HCT116 (cell line): Measurements from ENCODE around the gene CAMKK1. TPM values are rescaled to one million over a fixed set of nuclear protein-coding genes. Genes with fewer than 3 reads are reported as not detected.

Experiments used
- ATAC-seq: fragments of 200-7000 bp; cut with Tn5 transposase; 2 replicates; pipeline ENCODE4 v1.9.1; 2020; ENCODE audit warnings: mild to moderate bottlenecking, moderate library complexity
- BruUV-seq: library from RNA; stranded (reverse); fragments of 400-500 nt; replicated peaks from 2 replicates; lab custom pipeline; 2021; lab: Mats Ljungman, UMichigan
- CTCF ChIA-PET: fragments of 300-600 bp; sonication (Branson Sonifier 250); formaldehyde crosslinking; loops from one replicate; lab custom pipeline; 2021; ENCODE audit warnings: antibody characterized with exemption; lab: Charles Lee
- POLR2A ChIA-PET: fragments of 300-600, 350-600 bp; sonication (Branson Sonifier 250); formaldehyde crosslinking; loops from one replicate; lab custom pipeline; 2021; ENCODE audit warnings: antibody characterized with exemption; lab: Charles Lee
- RAD21 ChIA-PET, 2 experiments: fragments of 300-600 bp; sonication (Branson Sonifier 250); formaldehyde crosslinking; loops; one replicate each; lab custom pipeline; 2023; ENCODE audit warnings: low total read pairs in 2 of 2; ENCODE audit not compliant: uncharacterized antibody in 2 of 2, unreplicated experiment in 2 of 2, low non-redundant PET in 1 of 2; lab: Charles Lee
- DNase-seq: peaks from one replicate; pipeline ENCODE4 v3.0.0-alpha.2; 2010; ENCODE audit warnings: low read depth, low spot score
- H2AFZ ChIP-seq: fragments of 200-600 bp; shearing (Covaris generic), sonication (generic); 2 replicates; pipeline ENCODE4 v1.6.1; 2017; ENCODE audit warnings: low read depth, mixed run types, mixed read lengths, antibody characterized with exemption, low read length; ENCODE audit not compliant: poor library complexity, severe bottlenecking
- H3K27ac ChIP-seq: 2 replicates; pipeline ENCODE4 v1.5.1; 2012; ENCODE audit warnings: low read depth, low read length
- H3K27me3 ChIP-seq: fragments of 200-600 bp; sonication (generic); 2 replicates; pipeline ENCODE4 v1.6.1; 2016; ENCODE audit warnings: mixed run types, low read length, mixed read lengths; ENCODE audit not compliant: insufficient read depth
- H3K36me3 ChIP-seq, 2 experiments: fragments of 200-500 bp in 1 of 2; fragments of 200-600 bp in 1 of 2; sonication (Bioruptor generic) in 1 of 2; sonication (generic) in 1 of 2; 2 replicates each; pipeline versions ENCODE4 v1.5.1 to v1.6.1; 2014 to 2016; ENCODE audit warnings: low read length in 2 of 2, inconsistent platforms in 1 of 2, mixed read lengths in 1 of 2, mixed run types in 1 of 2; ENCODE audit not compliant: insufficient read depth in 2 of 2, control insufficient read depth in 1 of 2
- H3K4me1 ChIP-seq, 2 experiments: fragments of 200-600 bp in 1 of 2; sonication (generic) in 1 of 2; 2 replicates each; pipeline versions ENCODE4 v1.5.1 to v1.6.1; 2012 to 2017; ENCODE audit warnings: low read length in 2 of 2, inconsistent platforms in 1 of 2, mild to moderate bottlenecking in 1 of 2, mixed read lengths in 1 of 2, mixed run types in 1 of 2, moderate library complexity in 1 of 2; ENCODE audit not compliant: insufficient read depth in 2 of 2, control insufficient read depth in 1 of 2
- H3K4me2 ChIP-seq: fragments of 200-600 bp; sonication (generic); 2 replicates; pipeline ENCODE4 v1.6.1; 2017; ENCODE audit warnings: mixed run types, low read length, mixed read lengths
- H3K4me3 ChIP-seq, 2 experiments: fragments of 200-600 bp in 1 of 2; sonication (generic) in 1 of 2; replicated peaks in 1 of 2; 2 replicates each; pipeline ENCODE4 v1.5.1; 2011 to 2016; ENCODE audit warnings: low read length in 2 of 2, control low read depth in 1 of 2, low read depth in 1 of 2, mild to moderate bottlenecking in 1 of 2, mixed read lengths in 1 of 2, mixed run types in 1 of 2
- H3K79me2 ChIP-seq: fragments of 200-600 bp; sonication (generic); 2 replicates; pipeline ENCODE4 v1.6.1; 2017; ENCODE audit warnings: mild to moderate bottlenecking, mixed run types, low read length, moderate library complexity, mixed read lengths; ENCODE audit not compliant: insufficient read depth
- H3K9ac ChIP-seq: fragments of 200-600 bp; sonication (generic); 2 replicates; pipeline ENCODE4 v1.6.1; 2016; ENCODE audit warnings: low read length, mixed read lengths
- H3K9me2 ChIP-seq: fragments of 200-600 bp; sonication (generic), shearing (Covaris generic); 2 replicates; pipeline ENCODE4 v1.6.1; 2017; ENCODE audit warnings: mixed run types, mild to moderate bottlenecking, moderate library complexity; ENCODE audit not compliant: insufficient read depth
- H3K9me3 ChIP-seq, 2 experiments: fragments of 200-500 bp in 1 of 2; fragments of 200-600 bp in 1 of 2; sonication (Bioruptor generic) in 1 of 2; sonication (generic) in 1 of 2; 2 replicates each; pipeline ENCODE4 v1.6.1; 2014 to 2017; ENCODE audit warnings: low read length in 2 of 2, mixed read lengths in 2 of 2, inconsistent platforms in 1 of 2, low read depth in 1 of 2, mild to moderate bottlenecking in 1 of 2, mixed run types in 1 of 2, moderate library complexity in 1 of 2; ENCODE audit not compliant: control insufficient read depth in 1 of 2, insufficient read depth in 1 of 2
- H4K20me1 ChIP-seq: fragments of 200-600 bp; sonication (generic), shearing (Covaris generic); 2 replicates; pipeline ENCODE4 v1.6.1; 2017; ENCODE audit warnings: mixed run types, mild to moderate bottlenecking, moderate library complexity; ENCODE audit not compliant: insufficient read depth
- CEBPB ChIP-seq: IDR thresholded peaks from 2 replicates; pipeline ENCODE4 v1.6.1; 2012; ENCODE audit warnings: low read depth
- EGR1 ChIP-seq: IDR thresholded peaks from 2 replicates; pipeline ENCODE4 v1.6.1; 2012; ENCODE audit warnings: low read depth
- EZH2 ChIP-seq: fragments of 200-600 bp; sonication (generic); IDR thresholded peaks from 2 replicates; pipeline ENCODE4 v1.6.1; 2017; ENCODE audit warnings: antibody characterized with exemption, mixed run types
- FOSL1 ChIP-seq: IDR thresholded peaks from 2 replicates; pipeline ENCODE4 v1.6.1; 2012; ENCODE audit warnings: low read depth
- POLR2AphosphoS5 ChIP-seq: IDR thresholded peaks from 2 replicates; pipeline ENCODE4 v1.6.1; 2011; ENCODE audit warnings: mild to moderate bottlenecking, low read depth, low read length, moderate library complexity
- RAD21 ChIP-seq: IDR thresholded peaks from 2 replicates; pipeline ENCODE4 v1.6.1; 2012; ENCODE audit warnings: low read depth, mild to moderate bottlenecking
- SIN3A ChIP-seq: IDR thresholded peaks from 2 replicates; pipeline ENCODE4 v1.6.1; 2012; ENCODE audit warnings: low read depth
- TCF7L2 ChIP-seq: IDR thresholded peaks from 2 replicates; pipeline ENCODE4 v1.7.0; 2011; ENCODE audit warnings: borderline replicate concordance, inconsistent platforms; ENCODE audit not compliant: insufficient read depth, insufficient read length; ENCODE audit errors: extremely low read depth
- YY1 ChIP-seq: IDR thresholded peaks from 2 replicates; pipeline ENCODE4 v1.6.1; 2011; ENCODE audit warnings: low read length, low read depth, moderate library complexity, mild to moderate bottlenecking; ENCODE audit not compliant: insufficient replicate concordance; ENCODE audit errors: extremely low read depth
- ZFX ChIP-seq: fragments of 450-650 bp; IDR thresholded peaks from 2 replicates; pipeline ENCODE4 v1.6.1; 2017
- ZNF274 ChIP-seq: fragments of 200-500 bp; sonication (Bioruptor generic); IDR thresholded peaks from 2 replicates; pipeline ENCODE4 v1.6.1; 2014; ENCODE audit warnings: mild to moderate bottlenecking, low read depth, low read length, inconsistent platforms
- intact Hi-C: fragments of 100-400 bp; cut with micrococcal nuclease; formaldehyde crosslinking; loops from 2 replicates; pipeline ENCODE4 v1.10.0; 2022
- total RNA-seq: library from RNA; stranded (reverse); gene quantifications from one replicate; pipeline ENCODE4 v1.2.1, GENCODE V29; 2021; ENCODE audit not compliant: unreplicated experiment
- TF ChIP-seq, protein P1 (sequence below), 3 experiments: fragments of 200-600 bp in 1 of 3; sonication (generic) in 1 of 3; IDR thresholded peaks in 2 of 3; conservative IDR thresholded peaks in 1 of 3; 2 replicates each; pipeline ENCODE4 v1.5.1; 2012 to 2017; ENCODE audit warnings: low read depth in 2 of 3, low read length in 2 of 3, antibody characterized with exemption in 1 of 3, borderline replicate concordance in 1 of 3, control low read depth in 1 of 3, mild to moderate bottlenecking in 1 of 3, mixed read lengths in 1 of 3, mixed run types in 1 of 3, moderate library complexity in 1 of 3; ENCODE audit not compliant: insufficient read depth in 1 of 3
- TF ChIP-seq, protein P2 (sequence below): IDR thresholded peaks from 2 replicates; pipeline ENCODE4 v1.6.1; 2012

The CAMKK1 gene
- total RNA-seq, 1 experiment from 2014 or later, result 10.6 TPM

DNA sequence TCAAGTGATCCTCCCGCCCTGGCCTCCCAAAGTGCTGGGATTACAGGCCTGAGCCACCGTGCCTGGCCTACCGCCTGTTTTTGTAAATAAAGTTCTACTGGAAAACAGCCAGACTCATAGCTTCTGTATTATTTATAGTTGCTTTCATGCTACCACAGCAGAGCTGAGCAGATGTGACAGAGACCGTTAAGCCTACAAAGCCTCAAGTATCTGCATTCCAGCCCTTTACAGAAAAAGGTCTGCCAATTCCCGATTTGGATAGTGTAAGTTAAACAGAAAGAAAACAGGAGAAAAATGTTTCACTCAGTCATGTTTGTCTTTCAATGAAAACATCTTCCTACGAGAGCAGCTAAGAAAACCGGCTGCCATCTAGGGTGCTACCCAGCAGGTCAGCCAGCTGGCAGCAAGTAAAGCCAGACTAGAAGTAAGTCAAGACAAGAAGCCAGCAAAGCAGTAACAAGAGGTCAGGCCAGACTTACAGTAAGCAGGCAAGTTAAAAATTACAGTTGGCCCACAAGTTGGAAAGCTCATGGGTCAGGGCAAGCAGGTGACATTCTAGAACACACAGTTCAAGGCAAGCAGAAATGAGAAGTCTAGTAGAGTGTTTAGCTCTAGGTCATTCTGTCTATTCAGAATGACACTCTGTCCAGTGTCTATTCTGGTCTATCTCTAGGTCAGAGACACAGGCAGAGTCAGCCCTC is 64.6 kb downstream of the CAMKK1 start:
- H2AFZ ChIP-seq, result no peak overlapping the region
- no peak overlapping the region for H3K4me3 ChIP-seq
- POLR2A ChIA-PET, result no interaction called here
- H3K4me2 ChIP-seq, result no peak overlapping the region
- intact Hi-C loops, result no loop called here
- CTCF ChIA-PET, result interaction anchor here (1.2 to 2.2 kb wide), 5 partner anchors 10 to 146 kb away, joined by 4 to 12 read pairs (median 7); partner anchors contain the start of gene NCBP3
- BruUV-seq, result no TSS peak
- no peaks in the 10 kb centered on the region for H3K4me1 ChIP-seq
- H3K27me3 ChIP-seq, result no peaks in the 10 kb centered on the region
- peaks cover 23 to 35% of the 10 kb centered on the region in 2 experiments for H3K36me3 ChIP-seq
- H3K79me2 ChIP-seq, result peaks cover 15% of the 10 kb centered on the region; the same call in 1 of the 2 replicates
- RAD21 ChIA-PET, result interaction anchor here (1.0 to 1.5 kb wide), 2 partner anchors 90 to 91 kb away, joined by 4 to 8 read pairs; no protein-coding TSS in a partner anchor
- H3K9me2 ChIP-seq, result no peaks in the 10 kb centered on the region
- TF ChIP-seq ZFX, result no peak
- TF ChIP-seq, protein P1, sequence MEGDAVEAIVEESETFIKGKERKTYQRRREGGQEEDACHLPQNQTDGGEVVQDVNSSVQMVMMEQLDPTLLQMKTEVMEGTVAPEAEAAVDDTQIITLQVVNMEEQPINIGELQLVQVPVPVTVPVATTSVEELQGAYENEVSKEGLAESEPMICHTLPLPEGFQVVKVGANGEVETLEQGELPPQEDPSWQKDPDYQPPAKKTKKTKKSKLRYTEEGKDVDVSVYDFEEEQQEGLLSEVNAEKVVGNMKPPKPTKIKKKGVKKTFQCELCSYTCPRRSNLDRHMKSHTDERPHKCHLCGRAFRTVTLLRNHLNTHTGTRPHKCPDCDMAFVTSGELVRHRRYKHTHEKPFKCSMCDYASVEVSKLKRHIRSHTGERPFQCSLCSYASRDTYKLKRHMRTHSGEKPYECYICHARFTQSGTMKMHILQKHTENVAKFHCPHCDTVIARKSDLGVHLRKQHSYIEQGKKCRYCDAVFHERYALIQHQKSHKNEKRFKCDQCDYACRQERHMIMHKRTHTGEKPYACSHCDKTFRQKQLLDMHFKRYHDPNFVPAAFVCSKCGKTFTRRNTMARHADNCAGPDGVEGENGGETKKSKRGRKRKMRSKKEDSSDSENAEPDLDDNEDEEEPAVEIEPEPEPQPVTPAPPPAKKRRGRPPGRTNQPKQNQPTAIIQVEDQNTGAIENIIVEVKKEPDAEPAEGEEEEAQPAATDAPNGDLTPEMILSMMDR (IDR thresholded peaks at IDR 0.05 in 2 of 3, conservative IDR thresholded peaks at IDR 0.05 in 1 of 3; ENCODE audit: borderline replicate concordance in 1 of 3, insufficient read depth in 1 of 3, low read depth in 2 of 3, low read length in 2 of 3), result no peak
- TF ChIP-seq TCF7L2, result no peak
- no peak for TF ChIP-seq SIN3A
- TF ChIP-seq FOSL1, result no peak
- TF ChIP-seq YY1, result no peak
- no peak for TF ChIP-seq CEBPB
- TF ChIP-seq, protein P2, sequence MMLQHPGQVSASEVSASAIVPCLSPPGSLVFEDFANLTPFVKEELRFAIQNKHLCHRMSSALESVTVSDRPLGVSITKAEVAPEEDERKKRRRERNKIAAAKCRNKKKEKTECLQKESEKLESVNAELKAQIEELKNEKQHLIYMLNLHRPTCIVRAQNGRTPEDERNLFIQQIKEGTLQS, result no peak
- TF ChIP-seq EZH2, result no peak
- TF ChIP-seq RAD21, result no peak
- TF ChIP-seq POLR2AphosphoS5, result no peak
- TF ChIP-seq EGR1, result no peak
- TF ChIP-seq ZNF274, result no peak
- H4K20me1 ChIP-seq, result no peaks in the 10 kb centered on the region
- H3K9me3 ChIP-seq, result no peaks in the 10 kb centered on the region
- DNase-seq (no peak), ATAC-seq (no peak)
- no peak overlapping the region for H3K27ac ChIP-seq
- H3K9ac ChIP-seq, result no peak overlapping the region
